Stimulated activated CD4-positive, alpha-beta T cell treated with anti-CD3 and anti-CD28 coated beads, Interleukin-15, amount 100 ng/mL, for 24 hours (primary cell): Measurements from ENCODE around the gene TBCE.

Experiments used
- DNase-seq: peaks from one replicate; pipeline ENCODE4 v3.0.0-alpha.2; 2020

Gene TBCE

GRCh38 chr1:235411489-235412486, 44.6 kb downstream of the TBCE start:
- DNase-seq: no peak

GRCh38 chr1:235415008-235415904, 48.0 kb downstream of the TBCE start:
- DNase-seq: peak; percentile 70

DNA sequence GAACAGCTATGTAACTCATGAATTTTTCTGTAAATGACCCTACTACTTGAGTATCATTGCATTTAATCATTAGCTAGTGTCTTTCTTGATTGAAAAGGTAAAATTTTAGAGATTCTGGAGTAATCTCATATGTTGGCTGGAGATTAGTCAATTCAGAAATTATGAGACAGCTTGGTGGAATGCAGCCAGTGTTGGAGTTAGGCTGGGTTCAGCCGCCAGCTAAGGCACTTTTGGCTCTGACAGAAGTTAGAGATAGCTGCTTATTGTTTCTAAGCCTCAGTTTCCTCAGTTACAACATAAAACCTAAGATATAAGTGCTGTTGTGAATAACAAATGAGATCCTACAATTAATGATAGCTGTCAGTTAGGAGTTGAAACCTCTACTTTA, 49.4 kb downstream of the TBCE start:
- no peak for DNase-seq

- DNase-seq: peak; percentile 67
Measured at GRCh38 chr1:235417086-235417697, 50.0 kb downstream of the TBCE start.

- no peak for DNase-seq
Measured at GRCh38 chr1:235421751-235422150, 54.5 kb downstream of the TBCE start.

- DNase-seq: peak; percentile 30
Measured at GRCh38 chr1:235423214-235423652, 56.0 kb downstream of the TBCE start.

DNA sequence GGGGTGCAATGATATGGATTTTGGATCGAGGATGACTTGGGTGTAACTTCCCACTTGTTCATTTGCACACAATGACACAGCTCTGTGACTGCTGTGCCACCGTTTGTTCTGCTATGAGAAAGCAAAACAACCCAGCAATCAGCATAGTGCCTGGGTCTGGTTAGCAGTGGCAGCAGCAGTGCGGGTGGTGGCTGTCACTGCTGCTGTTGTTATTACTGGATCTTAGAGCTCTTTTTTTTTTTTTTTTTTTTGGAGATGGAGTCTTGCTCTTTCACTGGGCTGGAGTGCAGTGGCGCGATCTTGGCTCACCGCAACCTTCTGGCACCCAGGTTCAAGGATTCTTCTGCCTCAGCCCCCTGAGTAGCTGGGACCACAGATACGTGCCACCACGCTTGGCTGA, 56.9 kb downstream of the TBCE start:
- no peak for DNase-seq

GRCh38 chr1:235425357-235425756, 58.1 kb downstream of the TBCE start:
- DNase-seq: no peak

DNA sequence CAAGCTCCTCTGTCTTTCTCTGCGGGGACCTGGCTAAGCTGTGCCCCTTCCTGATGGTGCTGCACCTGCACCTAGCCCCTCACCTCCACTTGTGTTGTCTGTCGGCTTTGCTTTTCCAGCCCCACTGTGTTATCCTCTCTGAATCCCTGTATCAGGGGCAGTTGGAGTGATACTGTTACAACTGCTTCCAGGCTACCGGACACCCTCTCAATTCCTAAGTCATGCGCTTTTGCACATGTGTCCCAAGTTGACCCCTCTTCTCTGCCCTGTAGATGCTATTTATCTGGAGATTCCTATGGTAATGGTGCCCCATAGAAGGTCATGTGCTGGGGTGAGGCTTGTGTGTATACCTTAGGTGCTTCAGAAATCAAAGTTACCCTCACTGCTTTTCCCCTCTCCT, 58.9 kb downstream of the TBCE start:
- no peak for DNase-seq

DNA sequence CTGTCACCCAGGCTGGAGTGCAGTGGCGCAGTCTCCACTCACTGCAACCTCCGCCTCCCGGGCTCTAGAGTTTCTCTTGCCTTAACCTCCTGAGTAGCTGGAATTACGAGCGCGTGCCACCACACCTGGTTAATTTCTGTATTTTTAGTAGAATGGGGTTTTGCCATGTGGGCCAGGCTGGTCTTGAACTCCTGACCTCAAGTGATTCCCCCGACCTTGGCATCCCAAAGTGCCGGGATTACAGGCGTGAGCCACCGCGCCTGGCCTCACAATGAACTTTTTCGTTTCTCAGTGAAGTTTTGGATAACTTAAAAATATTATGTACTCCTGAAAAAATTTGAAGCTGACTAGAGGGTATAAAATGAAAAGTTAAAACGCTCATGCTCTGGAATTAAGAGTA, 59.5 kb downstream of the TBCE start:
- no peak for DNase-seq

GRCh38 chr1:235427447-235427846, 60.2 kb downstream of the TBCE start:
- no peak for DNase-seq

DNA sequence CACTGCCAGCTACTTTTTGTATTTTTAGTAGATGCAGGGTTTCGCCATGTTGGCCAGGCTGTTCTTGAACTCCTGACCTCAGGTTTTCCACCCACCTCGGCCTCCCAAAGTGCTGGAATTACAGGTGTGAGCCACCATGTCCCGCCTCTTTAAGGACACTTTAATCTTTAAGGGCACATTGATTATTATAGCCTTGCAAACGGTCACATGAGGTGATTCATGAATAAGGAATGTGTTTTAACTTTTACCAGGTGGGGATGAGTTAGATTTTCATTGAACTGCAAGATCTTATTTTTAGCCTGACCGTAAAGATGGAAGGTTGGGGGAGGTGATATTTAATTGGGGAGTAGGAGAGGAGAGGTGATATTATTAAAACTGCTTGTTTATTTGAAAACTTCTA, 61.9 kb downstream of the TBCE start:
- no peak for DNase-seq

GRCh38 chr1:235430991-235431390, 63.8 kb downstream of the TBCE start:
- DNase-seq: no peak

DNA sequence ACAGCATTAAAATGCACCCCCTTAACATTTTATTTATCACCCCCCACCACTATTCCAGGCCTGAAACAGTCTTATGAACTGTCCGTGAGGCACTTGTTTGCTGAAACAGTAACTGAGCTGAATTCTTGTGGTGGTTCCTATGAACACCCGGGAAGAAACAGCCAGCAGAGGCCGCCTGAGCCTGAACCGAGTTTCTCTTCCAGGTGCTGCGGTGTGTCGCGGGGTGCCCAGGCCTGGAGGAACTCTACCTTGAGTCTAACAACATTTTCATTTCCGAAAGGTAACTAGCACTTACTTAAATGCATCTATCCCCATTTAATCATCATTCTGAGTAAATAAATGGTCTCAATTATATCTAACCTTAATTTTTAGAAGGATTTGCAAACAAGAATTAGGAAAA, 66.8 kb downstream of the TBCE start:
- DNase-seq: no peak

DNA sequence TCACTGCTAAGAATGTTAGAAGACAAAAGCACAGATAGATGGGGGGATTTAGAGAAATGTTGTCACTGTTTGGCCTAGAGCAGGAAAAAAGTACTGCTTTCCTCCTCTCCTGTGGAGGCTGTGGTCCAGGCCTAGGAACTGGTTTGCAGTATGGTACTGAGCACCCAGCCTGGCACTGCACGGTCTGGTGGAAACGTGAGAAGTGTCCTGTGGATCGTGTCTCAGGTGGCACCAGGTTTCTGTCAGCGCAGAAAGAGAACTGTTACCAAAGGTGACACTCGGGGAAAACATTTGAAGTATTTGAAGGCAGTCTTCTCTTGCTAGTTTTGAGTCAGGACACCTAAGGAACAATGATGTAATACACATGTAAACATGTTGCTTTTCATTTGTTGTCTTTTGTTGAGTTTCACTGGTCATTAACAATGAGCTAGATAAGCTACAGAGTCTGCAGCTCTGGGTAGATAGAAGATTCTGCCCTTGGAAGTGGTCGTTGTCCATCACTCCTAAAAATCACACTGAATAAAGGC, 74.0 kb downstream of the TBCE start:
- DNase-seq: no peak

DNA sequence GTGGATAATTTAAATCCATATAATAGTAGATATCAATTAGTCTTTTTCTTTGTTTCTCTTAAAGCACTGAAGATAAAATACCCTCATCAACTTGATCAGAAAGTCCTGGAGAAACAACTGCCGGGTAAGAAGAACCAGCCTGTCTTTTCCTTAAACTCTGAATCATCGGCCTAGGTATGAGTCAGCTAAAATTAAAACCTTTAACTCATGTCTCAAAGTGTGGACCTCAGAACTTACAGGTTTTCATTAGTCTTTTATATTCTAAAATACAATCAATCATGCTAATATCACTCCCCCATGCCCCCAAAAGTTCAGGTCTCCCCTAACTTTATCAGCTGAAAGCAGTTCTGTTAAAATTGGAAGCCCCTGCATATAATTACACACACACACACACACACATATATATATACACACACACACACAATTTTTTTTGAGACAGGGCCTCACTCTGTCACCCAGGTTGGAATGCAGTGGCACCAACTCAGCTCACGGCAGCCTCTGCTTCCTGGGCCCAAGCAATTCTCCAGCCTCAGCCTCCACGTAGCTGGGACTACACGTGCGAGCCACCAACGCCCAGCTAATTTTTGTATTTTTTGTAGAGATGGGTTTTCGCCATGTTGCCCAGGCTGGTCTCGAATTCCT, 75.7 kb downstream of the TBCE start:
- DNase-seq: no peak

DNA sequence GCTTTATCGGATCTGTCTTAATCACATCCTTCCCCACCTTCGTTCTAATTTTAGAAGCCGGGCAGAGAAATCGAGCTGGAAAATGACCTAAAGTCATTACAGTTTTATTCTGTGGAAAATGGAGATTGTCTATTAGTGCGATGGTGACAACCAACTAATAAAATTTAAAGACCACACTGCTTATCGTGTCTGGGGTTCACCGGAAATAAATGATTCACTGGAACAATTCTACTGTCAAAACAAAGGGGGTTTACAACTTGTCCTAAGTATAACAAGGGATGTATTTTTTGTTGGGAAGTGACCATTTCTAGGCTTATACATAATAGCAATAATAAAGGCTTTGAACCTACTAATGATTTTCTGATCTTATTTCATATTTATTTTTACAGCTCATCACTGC, 81.4 kb downstream of the TBCE start:
- no peak for DNase-seq

DNA sequence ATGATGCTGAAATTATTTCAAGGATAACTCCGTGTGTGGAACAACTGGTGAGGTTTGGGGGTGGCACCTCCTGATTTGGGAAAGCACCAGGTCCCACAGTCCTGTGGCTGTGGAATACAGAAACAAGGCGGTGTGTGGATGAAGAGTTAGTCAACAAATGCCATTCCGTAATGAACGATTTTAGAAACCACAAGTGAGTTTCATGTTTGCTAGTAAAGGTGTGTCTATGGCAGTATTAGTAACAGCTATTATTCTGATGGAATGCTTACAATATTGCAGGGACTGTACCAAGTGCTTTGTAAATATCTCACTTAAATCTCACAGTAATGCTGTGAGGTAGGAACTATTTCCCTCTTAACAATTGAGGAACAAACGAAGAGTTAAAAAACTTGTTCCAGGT, 83.2 kb downstream of the TBCE start:
- DNase-seq: no peak

- DNase-seq: no peak
Measured at GRCh38 chr1:235450886-235451483, 83.8 kb downstream of the TBCE start.

- no peak for DNase-seq
Measured at GRCh38 chr1:235454021-235454420, 86.8 kb downstream of the TBCE start.

DNA sequence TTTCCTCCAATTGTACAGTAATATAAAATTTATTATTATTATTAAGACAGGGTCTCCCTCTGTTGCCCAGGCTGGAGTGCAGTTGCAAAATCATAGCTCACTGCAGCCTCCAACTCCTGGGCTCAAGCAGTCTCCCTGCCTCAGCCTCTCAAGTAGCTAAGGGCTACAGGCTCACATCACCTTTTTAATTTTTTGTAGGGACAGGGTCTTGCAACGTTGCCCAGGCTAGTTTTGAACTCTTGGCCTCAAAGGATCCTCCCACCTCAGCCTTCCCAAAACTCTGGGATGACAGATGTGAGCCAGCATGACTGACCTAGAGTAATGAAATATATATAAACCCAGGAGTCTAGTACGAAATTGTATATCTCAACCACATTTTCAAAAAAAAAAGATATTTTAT, 87.9 kb downstream of the TBCE start:
- no peak for DNase-seq

GRCh38 chr1:235455823-235456222, 88.6 kb downstream of the TBCE start:
- no peak for DNase-seq
